Endothelial cell (in vitro differentiated cells): ENCODE measurements around the gene ESR1. TPM values are rescaled to one million over a fixed set of nuclear protein-coding genes. Genes with fewer than 3 reads are reported as not detected.

Experiments
- DNase-seq: peaks from one replicate; pipeline ENCODE4 v3.0.0; 2021; ENCODE audit warnings: low spot score
- H3K27ac Mint-ChIP-seq: one replicate; pipeline ENCODE4 v1.8.0; 2021; ENCODE audit warnings: mixed read lengths, inconsistent platforms; ENCODE audit not compliant: unreplicated experiment
- H3K27me3 Mint-ChIP-seq: one replicate; pipeline ENCODE4 v1.8.0; 2021; ENCODE audit warnings: mild to moderate bottlenecking, moderate library complexity, mixed read lengths, inconsistent platforms; ENCODE audit not compliant: unreplicated experiment
- H3K36me3 Mint-ChIP-seq: one replicate; pipeline ENCODE4 v1.8.0; 2021; ENCODE audit warnings: mild to moderate bottlenecking, low read depth, mixed read lengths, inconsistent platforms; ENCODE audit not compliant: unreplicated experiment
- H3K4me1 Mint-ChIP-seq: one replicate; pipeline ENCODE4 v1.8.0; 2021; ENCODE audit warnings: mild to moderate bottlenecking, mixed read lengths, inconsistent platforms; ENCODE audit not compliant: unreplicated experiment
- H3K4me3 Mint-ChIP-seq: one replicate; pipeline ENCODE4 v1.8.0; 2021; ENCODE audit warnings: mild to moderate bottlenecking, mixed read lengths, inconsistent platforms; ENCODE audit not compliant: unreplicated experiment
- H3K9me3 Mint-ChIP-seq: one replicate; pipeline ENCODE4 v1.8.0; 2021; ENCODE audit warnings: mixed read lengths, inconsistent platforms; ENCODE audit not compliant: unreplicated experiment
- CTCF ChIP-seq: fragments of 200-600 bp; sonication (generic); IDR thresholded peaks from one replicate; pipeline ENCODE4 v1.5.0; 2021; ENCODE audit warnings: antibody characterized with exemption; ENCODE audit not compliant: unreplicated experiment
- total RNA-seq: library from RNA; stranded (reverse); fragmentation: NEBNext Ultra II Directional; extraction: Animal tissue kit (Norgen Biotek cat#: 25700); gene quantifications from one replicate; pipeline ENCODE4 v1.2.1, GENCODE V29; 2021; ENCODE audit not compliant: unreplicated experiment

ESR1 gene
- total RNA-seq, 1 donor from 2014 or later = 0.05 TPM

DNA sequence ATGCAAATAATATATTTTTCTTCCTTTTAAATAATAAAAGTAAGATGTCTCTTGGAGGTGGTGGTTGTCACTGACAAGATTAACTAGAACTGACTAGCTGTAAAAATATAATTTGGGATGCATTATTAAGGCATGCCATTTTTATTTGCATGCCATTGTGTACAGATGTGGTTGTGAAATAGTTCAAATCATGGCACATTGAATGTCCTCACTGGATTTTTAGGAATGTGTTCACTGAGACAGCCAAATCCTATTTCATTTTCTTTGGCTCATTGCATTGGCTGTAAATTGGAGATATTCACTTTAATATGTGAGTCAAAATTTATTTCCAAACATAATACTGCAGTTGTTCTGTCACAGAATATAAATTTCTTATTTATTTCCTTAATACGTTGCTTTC, 62.3 kb downstream of the ESR1 start:
- no peak for DNase-seq
- Mint-ChIP-seq H3K27me3 (peaks cover 3% of the 10 kb centered on the region), H3K4me1 (no peaks in the 10 kb centered on the region), H3K4me3 (no peak overlapping the region), H3K27ac (no peak overlapping the region), H3K9me3 (no peaks in the 10 kb centered on the region), H3K36me3 (no peaks in the 10 kb centered on the region)
- no peak for TF ChIP-seq CTCF

DNA sequence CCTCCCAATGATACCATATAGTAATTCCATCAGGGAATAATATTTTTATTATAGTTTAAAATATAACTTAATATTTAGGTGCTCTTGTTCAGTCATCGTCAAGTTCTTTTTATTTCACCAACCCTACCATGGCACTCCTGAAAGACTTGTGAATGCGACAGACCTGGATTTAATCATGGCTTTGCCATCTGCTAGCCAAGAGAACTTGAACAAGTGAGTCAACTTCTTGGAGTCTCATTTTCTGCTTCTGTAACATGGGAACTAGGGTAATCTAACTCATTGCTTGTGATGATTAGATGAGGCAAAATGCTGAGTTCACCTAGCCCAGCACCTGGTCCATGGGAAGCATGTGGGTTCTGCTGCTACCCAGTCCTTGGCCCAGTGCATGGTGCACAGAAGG, 62.9 kb downstream of the ESR1 start:
- no peak overlapping the region for H3K27ac Mint-ChIP-seq
- no peaks in the 10 kb centered on the region for H3K4me1 Mint-ChIP-seq
- TF ChIP-seq CTCF = no peak
- no peaks in the 10 kb centered on the region for H3K9me3 Mint-ChIP-seq
- no peak overlapping the region for H3K4me3 Mint-ChIP-seq
- peaks cover 3% of the 10 kb centered on the region for H3K27me3 Mint-ChIP-seq
- no peaks in the 10 kb centered on the region for H3K36me3 Mint-ChIP-seq
- no peak for DNase-seq

- Mint-ChIP-seq H3K36me3 (no peaks in the 10 kb centered on the region), H3K27me3 (peaks cover 3% of the 10 kb centered on the region), H3K9me3 (no peaks in the 10 kb centered on the region), H3K4me1 (peaks cover 3% of the 10 kb centered on the region), H3K27ac (no peak overlapping the region), H3K4me3 (no peak overlapping the region)
- no peak for DNase-seq
- no peak for TF ChIP-seq CTCF
These were observed 68.0 kb downstream of the ESR1 start for GRCh38 chr6:151875524-151875923.

GRCh38 chr6:151876122-151876521, 68.6 kb downstream of the ESR1 start:
- no peak overlapping the region for H3K4me3 Mint-ChIP-seq
- H3K4me1 Mint-ChIP-seq = peaks cover 3% of the 10 kb centered on the region
- H3K9me3 Mint-ChIP-seq = no peaks in the 10 kb centered on the region
- H3K27ac Mint-ChIP-seq = no peak overlapping the region
- no peak for DNase-seq
- H3K27me3 Mint-ChIP-seq = peaks cover 1% of the 10 kb centered on the region
- TF ChIP-seq CTCF = no peak
- H3K36me3 Mint-ChIP-seq = no peaks in the 10 kb centered on the region

DNA sequence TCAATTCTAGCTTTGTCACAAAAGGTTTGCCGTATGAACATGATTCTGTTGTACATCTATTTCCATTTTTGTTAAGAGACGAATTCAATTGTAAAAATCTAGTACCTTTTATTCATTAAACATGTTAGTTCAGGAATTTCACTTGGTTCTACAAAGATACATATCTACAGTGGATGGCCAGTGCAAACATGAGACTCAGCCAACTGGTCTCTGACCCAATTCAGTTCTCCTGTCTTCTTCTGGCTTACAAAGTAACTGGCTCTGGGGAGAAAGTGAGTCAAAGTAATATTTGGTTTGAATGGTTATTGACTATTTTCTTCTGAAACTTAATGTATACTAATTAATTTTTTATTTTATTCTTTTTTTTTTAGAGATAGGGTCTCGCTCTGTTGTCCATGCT, 70.0 kb downstream of the ESR1 start:
- H3K4me3 Mint-ChIP-seq = no peak overlapping the region
- DNase-seq = no peak
- H3K27me3 Mint-ChIP-seq = no peaks in the 10 kb centered on the region
- H3K36me3 Mint-ChIP-seq = no peaks in the 10 kb centered on the region
- H3K4me1 Mint-ChIP-seq = peaks cover 3% of the 10 kb centered on the region
- H3K9me3 Mint-ChIP-seq = no peaks in the 10 kb centered on the region
- no peak overlapping the region for H3K27ac Mint-ChIP-seq
- no peak for TF ChIP-seq CTCF
